Spleen (tissue), 11 donors: Measurements from ENCODE around the gene BZW1. TPM values are rescaled to one million over a fixed set of nuclear protein-coding genes. Genes with fewer than 3 reads are reported as not detected.

Experiments used
- DNase-seq: peaks from one replicate; pipeline ENCODE4 v3.0.0-alpha.2; 2020
- H3K27ac ChIP-seq, 8 donors: fragments of 200-600 bp; sonication (generic) in 7 of 8; 1 replicate in 4 of 8; 2 replicates in 4 of 8; pipeline versions ENCODE4 v1.5.0 to v1.8.0; 2016 to 2021; ENCODE audit warnings: inconsistent platforms in 4 of 8, mild to moderate bottlenecking in 4 of 8, moderate library complexity in 1 of 8
- H3K27me3 ChIP-seq, 7 donors: fragments of 200-600 bp; sonication (generic) in 6 of 7; replicated peaks in 1 of 7; 1 replicate in 4 of 7; 2 replicates in 3 of 7; pipeline versions ENCODE4 v1.5.0 to v1.8.0; 2016 to 2021; ENCODE audit warnings: inconsistent platforms in 3 of 7, mild to moderate bottlenecking in 1 of 7
- H3K36me3 ChIP-seq, 6 donors: fragments of 200-600 bp; sonication (generic) in 5 of 6; 1 replicate in 4 of 6; 2 replicates in 2 of 6; pipeline versions ENCODE4 v1.5.0 to v1.8.0; 2016 to 2021; ENCODE audit warnings: inconsistent platforms in 2 of 6
- H3K4me1 ChIP-seq, 6 donors: fragments of 200-600 bp; sonication (generic) in 5 of 6; 1 replicate in 3 of 6; 2 replicates in 3 of 6; pipeline versions ENCODE4 v1.5.0 to v1.8.0; 2016 to 2021; ENCODE audit warnings: inconsistent platforms in 3 of 6
- H3K4me3 ChIP-seq, 8 donors: fragments of 200-600 bp; sonication (generic) in 7 of 8; 1 replicate in 4 of 8; 2 replicates in 4 of 8; pipeline versions ENCODE4 v1.5.0 to v1.8.0; 2016 to 2021; ENCODE audit warnings: inconsistent platforms in 4 of 8, mild to moderate bottlenecking in 4 of 8, moderate library complexity in 2 of 8
- H3K9me3 ChIP-seq, 8 donors: fragments of 200-600 bp; sonication (generic) in 7 of 8; 1 replicate in 4 of 8; 2 replicates in 4 of 8; pipeline versions ENCODE4 v1.5.0 to v1.8.0; 2016 to 2021; ENCODE audit warnings: inconsistent platforms in 4 of 8
- CTCF ChIP-seq, 11 experiments: fragments of 200-600 bp in 7 of 11; fragments of 450-650 bp in 4 of 11; sonication (generic) in 4 of 11; IDR thresholded peaks in 8 of 11; conservative IDR thresholded peaks in 3 of 11; 1 replicate in 7 of 11; 2 replicates in 4 of 11; pipeline versions ENCODE4 v1.4.0 to v1.8.0; 2016 to 2021; ENCODE audit warnings: antibody characterized with exemption in 11 of 11, inconsistent platforms in 4 of 11, mild to moderate bottlenecking in 1 of 11
- POLR2A ChIP-seq, 3 donors: fragments of 450-650 bp; IDR thresholded peaks; one replicate each; pipeline ENCODE4 v1.5.1; 2017; ENCODE audit warnings: antibody characterized with exemption in 3 of 3, mild to moderate bottlenecking in 1 of 3
- POLR2AphosphoS5 ChIP-seq, 3 donors: sonication (generic); formaldehyde crosslinking; IDR thresholded peaks; one replicate each; pipeline ENCODE4 v1.5.1; 2017; ENCODE audit warnings: antibody characterized with exemption in 3 of 3
- WGBS, 5 donors: extraction: QIAGEN DNeasy Blood & Tissue Kit in 3 of 5; methylation state at CpG; one replicate each; pipeline versions ENCODE4 v1.1.5 to v1.1.7; 2013 to 2018; 5-methylcytosine and 5-hydroxymethylcytosine counted together
- intact Hi-C: fragments of 100-400 bp; cut with DNase I; formaldehyde crosslinking; loops from one replicate; pipeline ENCODE4 v1.15.0; 2023; ENCODE audit warnings: low total_unique reads
- polyA plus RNA-seq, 3 donors: library from polyadenylated mRNA; stranded (reverse); fragments of 200-250 nt; gene quantifications; one replicate each; pipeline ENCODE4 v1.2.1, GENCODE V29; 2013
- total RNA-seq, 7 donors: library from RNA; depleted of rRNA in 3 of 7; stranded (reverse); fragments of >200 nt in 3 of 7; fragmentation: NEBNext Ultra II Directional in 4 of 7; extraction: Animal tissue kit (Norgen Biotek cat#: 25700) in 4 of 7; gene quantifications; one replicate each; pipeline versions ENCODE4 v1.1.0 to v1.2.1, GENCODE V29; 2016 to 2021
- donor health status: healthy with polysubstance abuse.
- donor health status: DM: no; HTN: no; CAD: no; lungs with moderate emphysema.
- donor health status: DM: no; HTN: no; CAD: no.
- donor health status: Bipolar disorder and iron deficiency.
- donor health status: healthy.
- donor health status: DM: no; HTN: no; CAD: no.
- donor health status: DM: yes; HTN: yes; CAD: no.

Gene BZW1
- total and polyA plus RNA-seq, 10 donors, result 25.9 to 151 (median 110) TPM

GRCh38 chr2:200777275-200777674, 34.4 kb upstream of the BZW1 start:
- Histone ChIP-seq H3K36me3 (no peaks in the 10 kb centered on the region), H3K27ac (no peak overlapping the region), H3K27me3 (no peaks in the 10 kb centered on the region), H3K9me3 (peaks cover 0 to 7% (median 0%) of the 10 kb centered on the region in 8 donors), H3K4me1 (peaks cover 0 to 5% (median 0%) of the 10 kb centered on the region in 6 donors), H3K4me3 (no peak overlapping the region)
- TF ChIP-seq POLR2AphosphoS5 (IDR thresholded peaks at IDR 0.05) (no peak), POLR2A (IDR thresholded peaks at IDR 0.05) (no peak), CTCF (IDR thresholded peaks at IDR 0.05 in 8 of 11, conservative IDR thresholded peaks at IDR 0.05 in 3 of 11) (no peak)
- intact Hi-C loops, result no loop called here
- no peak for DNase-seq

- no peak overlapping the region for H3K27ac ChIP-seq
- intact Hi-C loops, result no loop called here
- peaks cover 0 to 5% (median 0%) of the 10 kb centered on the region in 8 donors for H3K9me3 ChIP-seq
- no peaks in the 10 kb centered on the region for H3K27me3 ChIP-seq
- no peaks in the 10 kb centered on the region for H3K36me3 ChIP-seq
- 66 to 77% (median 72%) methylated on average over 7 of the region's 7 CpGs for WGBS, 5 donors
- H3K4me1 ChIP-seq, result peaks cover 0 to under 1% (median 0%) of the 10 kb centered on the region in 6 donors
- TF ChIP-seq POLR2A (IDR thresholded peaks at IDR 0.05) (no peak), CTCF (IDR thresholded peaks at IDR 0.05 in 8 of 11, conservative IDR thresholded peaks at IDR 0.05 in 3 of 11) (no peak), POLR2AphosphoS5 (IDR thresholded peaks at IDR 0.05) (no peak)
- no peak overlapping the region for H3K4me3 ChIP-seq
- DNase-seq, result no peak
Measured at GRCh38 chr2:200778038-200778437, 33.7 kb upstream of the BZW1 start.

GRCh38 chr2:200779214-200779613, 32.5 kb upstream of the BZW1 start:
- DNase-seq, result no peak
- Histone ChIP-seq H3K36me3 (no peaks in the 10 kb centered on the region), H3K27me3 (no peaks in the 10 kb centered on the region), H3K27ac (no peak overlapping the region), H3K4me1 (no peaks in the 10 kb centered on the region), H3K9me3 (no peaks in the 10 kb centered on the region), H3K4me3 (no peak overlapping the region)
- intact Hi-C loops, result no loop called here
- TF ChIP-seq CTCF (IDR thresholded peaks at IDR 0.05 in 8 of 11, conservative IDR thresholded peaks at IDR 0.05 in 3 of 11) (no peak), POLR2AphosphoS5 (IDR thresholded peaks at IDR 0.05) (no peak), POLR2A (IDR thresholded peaks at IDR 0.05) (no peak)
- 69 to 94% (median 86%) methylated on average over 2 of the region's 2 CpGs for WGBS, 5 donors

- no peak for TF ChIP-seq POLR2AphosphoS5 (IDR thresholded peaks at IDR 0.05)
- no peak for TF ChIP-seq CTCF (IDR thresholded peaks at IDR 0.05 in 8 of 11, conservative IDR thresholded peaks at IDR 0.05 in 3 of 11)
- TF ChIP-seq POLR2A (IDR thresholded peaks at IDR 0.05), result no peak
- H3K4me1 ChIP-seq, result no peaks in the 10 kb centered on the region
- no peaks in the 10 kb centered on the region for H3K36me3 ChIP-seq
- H3K27me3 ChIP-seq, result no peaks in the 10 kb centered on the region
- H3K9me3 ChIP-seq, result no peaks in the 10 kb centered on the region
- no peak for DNase-seq
- H3K4me3 ChIP-seq, result no peak overlapping the region
- no peak overlapping the region for H3K27ac ChIP-seq
- intact Hi-C loops, result no loop called here
- WGBS, 5 donors, result 55 to 73% (median 72%) methylated on average over 5 of the region's 5 CpGs
Measured at GRCh38 chr2:200781616-200782015, 30.1 kb upstream of the BZW1 start.
